Activated T-cell treated with anti-CD3 and anti-CD28 coated beads, Interleukin-2, amount 50 U/mL, for 48 hours (primary cell): ENCODE measurements around the gene DCLK1.

Source experiments
- DNase-seq, 2 experiments: peaks; one replicate each; pipeline ENCODE4 v3.0.0-alpha.2; 2020

DCLK1 gene

GRCh38 chr13:35936246-35936978, 194.8 kb downstream of the DCLK1 start:
- no peak for DNase-seq

GRCh38 chr13:35930665-35931631, 200.2 kb downstream of the DCLK1 start:
- no peak for DNase-seq

GRCh38 chr13:35927567-35928021, 203.6 kb downstream of the DCLK1 start:
- DNase-seq = no peak

GRCh38 chr13:35926859-35927530, 204.2 kb downstream of the DCLK1 start:
- DNase-seq = no peak

GRCh38 chr13:35925669-35926068, 205.5 kb downstream of the DCLK1 start:
- DNase-seq = no peak

GRCh38 chr13:35923347-35923746, 207.8 kb downstream of the DCLK1 start:
- DNase-seq = no peak

GRCh38 chr13:35920816-35921215, 210.4 kb downstream of the DCLK1 start:
- no peak for DNase-seq

- DNase-seq = no peak
These were observed 213.1 kb downstream of the DCLK1 start for GRCh38 chr13:35917942-35918645.

GRCh38 chr13:35917252-35917941, 213.8 kb downstream of the DCLK1 start:
- DNase-seq = no peak

GRCh38 chr13:35916146-35916545, 215.0 kb downstream of the DCLK1 start:
- DNase-seq = no peak

GRCh38 chr13:35914662-35915061, 216.5 kb downstream of the DCLK1 start:
- DNase-seq = no peak

- no peak for DNase-seq
These were observed 218.3 kb downstream of the DCLK1 start for GRCh38 chr13:35912841-35913240.

- DNase-seq = no peak
These were observed 221.2 kb downstream of the DCLK1 start for GRCh38 chr13:35909837-35910540.

GRCh38 chr13:35909091-35909490, 222.1 kb downstream of the DCLK1 start:
- no peak for DNase-seq

- DNase-seq = no peak
These were observed 223.0 kb downstream of the DCLK1 start for GRCh38 chr13:35908226-35908625.

- DNase-seq = no peak
These were observed 224.5 kb downstream of the DCLK1 start for GRCh38 chr13:35906636-35907035.

- DNase-seq = no peak
These were observed 228.1 kb downstream of the DCLK1 start for GRCh38 chr13:35903075-35903474.

GRCh38 chr13:35898041-35898440, 233.1 kb downstream of the DCLK1 start:
- DNase-seq = no peak

- no peak for DNase-seq
These were observed 236.5 kb downstream of the DCLK1 start for GRCh38 chr13:35894636-35895035.

- no peak for DNase-seq
These were observed 238.1 kb downstream of the DCLK1 start for GRCh38 chr13:35892837-35893814.
